ENCODE data around the gene PNLIPRP3. TPM values are rescaled to one million over a fixed set of nuclear protein-coding genes. Genes with fewer than 3 reads are reported as not detected.

Gene PNLIPRP3
- total and polyA plus RNA-seq, 2 donors (not counting 3 experiments of a cell fraction or from before 2014, with no cell fraction given) = not detected

- H3K4me3 ChIP-seq (replicated peaks in 1 of 3; ENCODE audit: insufficient read depth in 1 of 3, low read depth in 1 of 3, low read length in 3 of 3) = no peak overlapping the region
- H3K4me1 ChIP-seq (ENCODE audit: control insufficient read depth, extremely low read depth, insufficient read depth, low read length) = no peaks in the 10 kb centered on the region
- H3K27me3 ChIP-seq (ENCODE audit: control insufficient read depth in 2 of 2, insufficient read depth in 2 of 2, low read length in 2 of 2) = no peaks in the 10 kb centered on the region
- no peaks in the 10 kb centered on the region for H3K36me3 ChIP-seq (ENCODE audit: control insufficient read depth in 2 of 2, extremely low read depth in 1 of 2, insufficient read depth in 2 of 2, low read length in 2 of 2)
- intact Hi-C loops (cut with micrococcal nuclease) = no loop called here
- dilution Hi-C loops (cut with MboI; ENCODE audit: extremely low pct_ligation_motif_present, low sequenced_read_pairs) = no loop called here
- H2AFZ ChIP-seq (ENCODE audit: low read depth, low read length) = no peak overlapping the region
- no peak for DNase-seq (ENCODE audit: low read depth, low spot score)
- H3K27ac ChIP-seq (ENCODE audit: insufficient read depth, low read depth, low read length) = no peak overlapping the region
- H3K79me2 ChIP-seq (ENCODE audit: control insufficient read depth, insufficient read depth, low read length) = no peaks in the 10 kb centered on the region
- H3K9me1 ChIP-seq (replicated peaks; ENCODE audit: control insufficient read depth, extremely low read depth, insufficient read depth, low read length) = no peaks in the 10 kb centered on the region
- TF ChIP-seq GATA2 (IDR thresholded peaks at IDR 0.05; ENCODE audit: insufficient read depth, insufficient read length, low read depth, low read length) (no peak), JUN (IDR thresholded peaks at IDR 0.05; ENCODE audit: borderline replicate concordance, insufficient read depth, insufficient read length, low read depth) (no peak), MAX (IDR thresholded peaks at IDR 0.05; ENCODE audit: insufficient read depth, insufficient read length) (no peak), POLR2AphosphoS5 (IDR thresholded peaks at IDR 0.05; ENCODE audit: insufficient read depth, low read depth, low read length) (no peak), FOS (IDR thresholded peaks at IDR 0.05; ENCODE audit: borderline replicate concordance, insufficient read depth, low read length) (no peak), MYC (IDR thresholded peaks at IDR 0.05; ENCODE audit: low read depth, low read length) (no peak), POLR2A (IDR thresholded peaks at IDR 0.05; ENCODE audit: low read depth, low read length) (no peak), EZH2 (IDR thresholded peaks at IDR 0.05; ENCODE audit: borderline replicate concordance, low read depth, low read length, severe bottlenecking) (no peak)
- H3K9ac ChIP-seq (replicated peaks; ENCODE audit: extremely low read depth, insufficient read depth, low read length) = no peak overlapping the region
- FAIRE-seq = no peak
- POLR2A ChIA-PET = no interaction called here
- no TSS peak for BruUV-seq (replicated peaks)
- CTCF ChIA-PET = interaction anchor here (1.0 kb wide), 1 partner anchor 30 kb away, joined by 3 read pairs; no protein-coding TSS in a partner anchor
- no peaks in the 10 kb centered on the region for H4K20me1 ChIP-seq (replicated peaks; ENCODE audit: control insufficient read depth, extremely low read depth, insufficient read depth, low read length)
- H3K4me2 ChIP-seq (ENCODE audit: insufficient read depth, low read length) = no peak overlapping the region
- H3K9me3 ChIP-seq (replicated peaks; ENCODE audit: control insufficient read depth, insufficient read depth, low read length) = no peaks in the 10 kb centered on the region
These were observed 48.2 kb downstream of the PNLIPRP3 start for GRCh38 chr10:116475866-116476265.

GRCh38 chr10:116476461-116476860, 48.8 kb downstream of the PNLIPRP3 start:
- Histone ChIP-seq H3K9ac (replicated peaks; ENCODE audit: extremely low read depth, insufficient read depth, low read length) (no peak overlapping the region), H3K9me3 (replicated peaks; ENCODE audit: control insufficient read depth, insufficient read depth, low read length) (no peaks in the 10 kb centered on the region), H3K4me3 (replicated peaks in 1 of 3; ENCODE audit: insufficient read depth in 1 of 3, low read depth in 1 of 3, low read length in 3 of 3) (no peak overlapping the region), H3K36me3 (ENCODE audit: control insufficient read depth in 2 of 2, extremely low read depth in 1 of 2, insufficient read depth in 2 of 2, low read length in 2 of 2) (no peaks in the 10 kb centered on the region), H3K27ac (ENCODE audit: insufficient read depth, low read depth, low read length) (no peak overlapping the region), H3K9me1 (replicated peaks; ENCODE audit: control insufficient read depth, extremely low read depth, insufficient read depth, low read length) (no peaks in the 10 kb centered on the region), H3K27me3 (ENCODE audit: control insufficient read depth in 2 of 2, insufficient read depth in 2 of 2, low read length in 2 of 2) (no peaks in the 10 kb centered on the region), H3K4me1 (ENCODE audit: control insufficient read depth, extremely low read depth, insufficient read depth, low read length) (no peaks in the 10 kb centered on the region), H2AFZ (ENCODE audit: low read depth, low read length) (no peak overlapping the region), H3K4me2 (ENCODE audit: insufficient read depth, low read length) (no peak overlapping the region), H3K79me2 (ENCODE audit: control insufficient read depth, insufficient read depth, low read length) (no peaks in the 10 kb centered on the region), H4K20me1 (replicated peaks; ENCODE audit: control insufficient read depth, extremely low read depth, insufficient read depth, low read length) (no peaks in the 10 kb centered on the region)
- no TSS peak for BruUV-seq (replicated peaks)
- ChIA-PET CTCF (interaction anchor here (1.0 kb wide), 1 partner anchor 31 kb away, joined by 3 read pairs; no protein-coding TSS in a partner anchor), POLR2A (no interaction called here)
- intact Hi-C loops (cut with micrococcal nuclease) = no loop called here
- no peak for FAIRE-seq
- no peak for TF ChIP-seq GATA2 (IDR thresholded peaks at IDR 0.05; ENCODE audit: insufficient read depth, insufficient read length, low read depth, low read length)
- no peak for TF ChIP-seq MAX (IDR thresholded peaks at IDR 0.05; ENCODE audit: insufficient read depth, insufficient read length)
- TF ChIP-seq CTCF (IDR thresholded peaks at IDR 0.05; ENCODE audit: extremely low read depth in 1 of 2, insufficient read depth in 1 of 2, low read depth in 1 of 2, low read length in 2 of 2) = no peak
- TF ChIP-seq POLR2AphosphoS5 (IDR thresholded peaks at IDR 0.05; ENCODE audit: insufficient read depth, low read depth, low read length) = no peak
- no peak for TF ChIP-seq FOS (IDR thresholded peaks at IDR 0.05; ENCODE audit: borderline replicate concordance, insufficient read depth, low read length)
- TF ChIP-seq JUN (IDR thresholded peaks at IDR 0.05; ENCODE audit: borderline replicate concordance, insufficient read depth, insufficient read length, low read depth) = no peak
- TF ChIP-seq EZH2 (IDR thresholded peaks at IDR 0.05; ENCODE audit: borderline replicate concordance, low read depth, low read length, severe bottlenecking) = no peak
- no peak for TF ChIP-seq MYC (IDR thresholded peaks at IDR 0.05; ENCODE audit: low read depth, low read length)
- no peak for TF ChIP-seq POLR2A (IDR thresholded peaks at IDR 0.05; ENCODE audit: low read depth, low read length)
- dilution Hi-C loops (cut with MboI; ENCODE audit: extremely low pct_ligation_motif_present, low sequenced_read_pairs) = no loop called here
- no peak for DNase-seq (ENCODE audit: low read depth, low spot score)

Measured in endothelial cell of umbilical vein (primary cell).